Chondrocyte (in vitro differentiated cells): ENCODE data around the gene M1AP. TPM values are rescaled to one million over a fixed set of nuclear protein-coding genes. Genes with fewer than 3 reads are reported as not detected.
A peak's percentile ranks its signal among the peaks of the same experiment; 100 is the strongest.

Source experiments
- DNase-seq: peaks from one replicate; pipeline ENCODE4 v3.0.0; 2021; ENCODE audit warnings: mixed read lengths, low spot score
- H3K27ac Mint-ChIP-seq: one replicate; pipeline ENCODE4 v1.8.0; 2021; ENCODE audit warnings: mild to moderate bottlenecking, moderate library complexity, mixed read lengths; ENCODE audit not compliant: unreplicated experiment
- H3K27me3 Mint-ChIP-seq: 2 replicates; pipeline ENCODE4 v1.8.0; 2021; ENCODE audit warnings: low read depth, mixed read lengths
- H3K36me3 Mint-ChIP-seq: 2 replicates; pipeline ENCODE4 v1.8.0; 2021; ENCODE audit warnings: low read depth, mixed read lengths
- H3K4me1 Mint-ChIP-seq: 2 replicates; pipeline ENCODE4 v1.8.0; 2021; ENCODE audit warnings: low read depth, mild to moderate bottlenecking, mixed read lengths
- H3K4me3 Mint-ChIP-seq: one replicate; pipeline ENCODE4 v1.8.0; 2021; ENCODE audit warnings: mild to moderate bottlenecking, moderate library complexity, mixed read lengths; ENCODE audit not compliant: unreplicated experiment
- H3K9me3 Mint-ChIP-seq: 2 replicates; pipeline ENCODE4 v1.8.0; 2021; ENCODE audit warnings: low read depth, mixed read lengths
- CTCF ChIP-seq: fragments of 200-600 bp; sonication (generic); IDR thresholded peaks from 2 replicates; pipeline ENCODE4 v1.5.0; 2021; ENCODE audit warnings: antibody characterized with exemption, mild to moderate bottlenecking, moderate library complexity
- total RNA-seq: library from RNA; stranded (reverse); gene quantifications from 3 replicates; pipeline ENCODE4 v1.2.1, GENCODE V29; 2021

The M1AP gene
- total RNA-seq, 1 donor from 2014 or later, result 0.35 TPM

- Mint-ChIP-seq H3K4me1 (peaks cover 73% of the 10 kb centered on the region), H3K27me3 (no peaks in the 10 kb centered on the region), H3K36me3 (peaks cover 11% of the 10 kb centered on the region), H3K4me3 (peak overlapping the region; percentile 97), H3K9me3 (no peaks in the 10 kb centered on the region), H3K27ac (peak overlapping the region; percentile 97)
- no peak for DNase-seq
- TF ChIP-seq CTCF, result no peak
These were observed 95.9 kb downstream of the M1AP start for GRCh38 chr2:74551942-74552913.

- H3K9me3 Mint-ChIP-seq, result no peaks in the 10 kb centered on the region
- peaks cover 11% of the 10 kb centered on the region for H3K36me3 Mint-ChIP-seq
- peaks cover 66% of the 10 kb centered on the region for H3K4me1 Mint-ChIP-seq
- no peak for DNase-seq
- no peaks in the 10 kb centered on the region for H3K27me3 Mint-ChIP-seq
- no peak for TF ChIP-seq CTCF
- peak overlapping the region; percentile 9 for H3K27ac Mint-ChIP-seq
- H3K4me3 Mint-ChIP-seq, result peak overlapping the region; percentile 97
These were observed 96.6 kb downstream of the M1AP start for GRCh38 chr2:74551530-74551929.

GRCh38 chr2:74550231-74550630 is 97.9 kb downstream of the M1AP start:
- no peak for DNase-seq
- no peaks in the 10 kb centered on the region for H3K27me3 Mint-ChIP-seq
- peak overlapping the region; percentile 33 for H3K4me3 Mint-ChIP-seq
- TF ChIP-seq CTCF, result no peak
- peaks cover 55% of the 10 kb centered on the region for H3K4me1 Mint-ChIP-seq
- no peaks in the 10 kb centered on the region for H3K9me3 Mint-ChIP-seq
- peak overlapping the region; percentile 74 for H3K27ac Mint-ChIP-seq
- peaks cover 11% of the 10 kb centered on the region for H3K36me3 Mint-ChIP-seq

GRCh38 chr2:74548900-74549826 is 99.0 kb downstream of the M1AP start:
- H3K27me3 Mint-ChIP-seq, result no peaks in the 10 kb centered on the region
- H3K4me1 Mint-ChIP-seq, result peaks cover 49% of the 10 kb centered on the region
- peak overlapping the region; percentile 65 for H3K4me3 Mint-ChIP-seq
- peaks cover 14% of the 10 kb centered on the region for H3K36me3 Mint-ChIP-seq
- no peaks in the 10 kb centered on the region for H3K9me3 Mint-ChIP-seq
- H3K27ac Mint-ChIP-seq, result peak overlapping the region; percentile 34
- no peak for DNase-seq
- TF ChIP-seq CTCF, result peak; percentile 17
